Type B pancreatic cell (in vitro differentiated cells): Measurements from ENCODE around the gene PDLIM1. TPM values are rescaled to one million over a fixed set of nuclear protein-coding genes. Genes with fewer than 3 reads are reported as not detected.

Source experiments
- DNase-seq: peaks from one replicate; pipeline ENCODE4 v3.0.0; 2021; ENCODE audit warnings: mixed read lengths; ENCODE audit not compliant: unreplicated experiment; ENCODE audit errors: extremely low spot score
- H3K27ac Mint-ChIP-seq: 2 replicates; pipeline ENCODE4 v1.8.0; 2021; ENCODE audit warnings: mild to moderate bottlenecking, mixed read lengths
- H3K27me3 Mint-ChIP-seq: 2 replicates; pipeline ENCODE4 v1.8.0; 2021; ENCODE audit warnings: mixed read lengths
- H3K36me3 Mint-ChIP-seq: 2 replicates; pipeline ENCODE4 v1.8.0; 2021; ENCODE audit warnings: mixed read lengths
- H3K4me1 Mint-ChIP-seq: one replicate; pipeline ENCODE4 v1.8.0; 2021; ENCODE audit warnings: mixed read lengths; ENCODE audit not compliant: unreplicated experiment
- H3K4me3 Mint-ChIP-seq: 2 replicates; pipeline ENCODE4 v1.8.0; 2021; ENCODE audit warnings: mild to moderate bottlenecking, mixed read lengths
- H3K9me3 Mint-ChIP-seq: 2 replicates; pipeline ENCODE4 v1.8.0; 2021; ENCODE audit warnings: mixed read lengths
- total RNA-seq: library from RNA; stranded (reverse); gene quantifications from 2 replicates; pipeline ENCODE4 v1.2.1, GENCODE V29; 2021; ENCODE audit warnings: low replicate concordance
- TF ChIP-seq, protein P1 (sequence below): fragments of 200-600 bp; sonication (generic); conservative IDR thresholded peaks from 2 replicates; pipeline ENCODE4 v1.5.0; 2021; ENCODE audit warnings: antibody characterized with exemption, mild to moderate bottlenecking

Gene PDLIM1
- total RNA-seq, 1 donor from 2014 or later = 171 TPM

DNA sequence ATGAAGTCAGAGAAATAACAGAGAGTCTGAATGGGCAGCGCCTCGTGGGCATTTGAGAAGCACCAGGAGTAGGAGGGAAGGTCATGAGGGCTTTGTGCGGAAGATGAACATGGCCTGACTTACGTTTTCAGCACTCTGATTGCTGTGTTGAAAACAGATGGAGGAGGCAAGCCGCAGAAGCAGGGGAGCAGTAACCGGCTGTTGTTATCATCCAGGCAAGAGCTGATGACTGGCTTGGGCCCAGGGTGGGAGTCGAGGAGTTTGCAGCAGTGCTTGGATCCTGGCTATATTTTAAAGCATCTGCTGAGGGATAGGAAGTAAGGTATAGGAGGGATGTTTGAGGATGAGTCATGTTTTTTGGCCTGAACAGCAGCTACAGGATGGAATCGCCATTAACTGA is 12.7 kb upstream of the PDLIM1 start:
- no peak overlapping the region for H3K27ac Mint-ChIP-seq
- no peaks in the 10 kb centered on the region for H3K36me3 Mint-ChIP-seq
- no peak for DNase-seq
- H3K4me1 Mint-ChIP-seq = peaks cover 1% of the 10 kb centered on the region
- peaks cover 1% of the 10 kb centered on the region for H3K27me3 Mint-ChIP-seq
- H3K4me3 Mint-ChIP-seq = no peak overlapping the region
- TF ChIP-seq, protein P1, sequence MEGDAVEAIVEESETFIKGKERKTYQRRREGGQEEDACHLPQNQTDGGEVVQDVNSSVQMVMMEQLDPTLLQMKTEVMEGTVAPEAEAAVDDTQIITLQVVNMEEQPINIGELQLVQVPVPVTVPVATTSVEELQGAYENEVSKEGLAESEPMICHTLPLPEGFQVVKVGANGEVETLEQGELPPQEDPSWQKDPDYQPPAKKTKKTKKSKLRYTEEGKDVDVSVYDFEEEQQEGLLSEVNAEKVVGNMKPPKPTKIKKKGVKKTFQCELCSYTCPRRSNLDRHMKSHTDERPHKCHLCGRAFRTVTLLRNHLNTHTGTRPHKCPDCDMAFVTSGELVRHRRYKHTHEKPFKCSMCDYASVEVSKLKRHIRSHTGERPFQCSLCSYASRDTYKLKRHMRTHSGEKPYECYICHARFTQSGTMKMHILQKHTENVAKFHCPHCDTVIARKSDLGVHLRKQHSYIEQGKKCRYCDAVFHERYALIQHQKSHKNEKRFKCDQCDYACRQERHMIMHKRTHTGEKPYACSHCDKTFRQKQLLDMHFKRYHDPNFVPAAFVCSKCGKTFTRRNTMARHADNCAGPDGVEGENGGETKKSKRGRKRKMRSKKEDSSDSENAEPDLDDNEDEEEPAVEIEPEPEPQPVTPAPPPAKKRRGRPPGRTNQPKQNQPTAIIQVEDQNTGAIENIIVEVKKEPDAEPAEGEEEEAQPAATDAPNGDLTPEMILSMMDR = no peak
- no peaks in the 10 kb centered on the region for H3K9me3 Mint-ChIP-seq

GRCh38 chr10:95300022-95300539 is 9.3 kb upstream of the PDLIM1 start:
- TF ChIP-seq, protein P1 = no peak
- H3K36me3 Mint-ChIP-seq = no peaks in the 10 kb centered on the region

GRCh38 chr10:95297402-95297801 is 6.6 kb upstream of the PDLIM1 start:
- no peak overlapping the region for H3K4me3 Mint-ChIP-seq
- no peak for DNase-seq
- no peaks in the 10 kb centered on the region for H3K4me1 Mint-ChIP-seq
- H3K36me3 Mint-ChIP-seq = no peaks in the 10 kb centered on the region
- no peaks in the 10 kb centered on the region for H3K9me3 Mint-ChIP-seq
- peaks cover 11% of the 10 kb centered on the region for H3K27me3 Mint-ChIP-seq
- H3K27ac Mint-ChIP-seq = no peak overlapping the region
- TF ChIP-seq, protein P1 = no peak

More at GRCh38 chr10:95300022-95300539, 9.3 kb upstream of the PDLIM1 start:
- Mint-ChIP-seq H3K9me3 (no peaks in the 10 kb centered on the region), H3K27ac (peak overlapping the region; percentile 27), H3K4me1 (no peaks in the 10 kb centered on the region), H3K4me3 (no peak overlapping the region), H3K27me3 (peaks cover 6% of the 10 kb centered on the region)
- DNase-seq = no peak

DNA sequence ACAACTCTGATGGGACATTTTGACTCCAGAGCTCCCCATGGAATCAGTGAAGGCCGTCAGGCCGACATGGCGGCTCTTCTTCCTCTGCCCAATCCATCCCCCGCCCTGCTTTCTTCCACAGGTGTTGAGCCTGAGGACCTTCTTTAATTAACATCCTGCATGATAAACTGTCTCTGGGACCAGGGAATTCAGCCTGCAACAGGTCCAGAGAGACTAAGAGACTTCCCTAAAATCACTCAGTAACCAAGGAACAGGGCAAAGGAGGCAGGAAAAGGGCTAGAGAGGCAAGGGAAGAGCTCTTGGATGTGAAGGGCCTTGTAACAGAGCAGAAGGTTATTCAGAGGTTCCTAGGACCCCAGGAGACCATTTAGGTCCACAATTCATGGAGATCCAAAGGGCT is 6.0 kb upstream of the PDLIM1 start:
- H3K4me1 Mint-ChIP-seq = no peaks in the 10 kb centered on the region
- H3K27ac Mint-ChIP-seq = no peak overlapping the region
- H3K27me3 Mint-ChIP-seq = peaks cover 15% of the 10 kb centered on the region
- H3K4me3 Mint-ChIP-seq = no peak overlapping the region
- H3K36me3 Mint-ChIP-seq = no peaks in the 10 kb centered on the region
- no peak for DNase-seq
- no peaks in the 10 kb centered on the region for H3K9me3 Mint-ChIP-seq
- TF ChIP-seq, protein P1 = no peak

GRCh38 chr10:95295031-95295755 is 4.4 kb upstream of the PDLIM1 start:
- Mint-ChIP-seq H3K36me3 (no peaks in the 10 kb centered on the region), H3K27me3 (peaks cover 22% of the 10 kb centered on the region), H3K27ac (peak overlapping the region; percentile 84), H3K4me1 (no peaks in the 10 kb centered on the region), H3K9me3 (no peaks in the 10 kb centered on the region), H3K4me3 (peak overlapping the region; percentile 69)
- TF ChIP-seq, protein P1 = no peak
- no peak for DNase-seq
